DOHH2 (cell line): ENCODE results near the gene PRKD2.

Experiments
- H3F3A ChIP-seq: fragments of 200-600 bp; sonication (generic), shearing (Covaris generic); 2 replicates; pipeline ENCODE4 v1.6.0; 2016; ENCODE audit warnings: antibody characterized with exemption, mild to moderate bottlenecking; ENCODE audit not compliant: control insufficient read depth, insufficient read depth
- H3K27ac ChIP-seq: fragments of 200-600 bp; sonication (generic); 2 replicates; pipeline ENCODE4 v1.5.1; 2014; ENCODE audit warnings: low read depth, mild to moderate bottlenecking, low read length, moderate library complexity
- H3K27me3 ChIP-seq: fragments of 200-600 bp; sonication (generic); 2 replicates; pipeline ENCODE4 v1.6.1; 2014; ENCODE audit warnings: mild to moderate bottlenecking, low read length, mixed read lengths; ENCODE audit not compliant: control insufficient read depth
- H3K36me3 ChIP-seq: fragments of 200-600 bp; sonication (generic); 2 replicates; pipeline ENCODE4 v1.6.1; 2014; ENCODE audit warnings: mild to moderate bottlenecking, low read length, moderate library complexity, mixed read lengths; ENCODE audit not compliant: control insufficient read depth
- H3K4me1 ChIP-seq: fragments of 200-600 bp; sonication (generic); 2 replicates; pipeline ENCODE4 v1.6.1; 2014; ENCODE audit warnings: mild to moderate bottlenecking, low read length, mixed read lengths; ENCODE audit not compliant: control insufficient read depth
- H3K4me2 ChIP-seq: fragments of 200-600 bp; sonication (generic); 2 replicates; pipeline ENCODE4 v1.6.0; 2014; ENCODE audit warnings: mild to moderate bottlenecking, low read length, moderate library complexity
- H3K4me3 ChIP-seq: fragments of 200-600 bp; sonication (generic); 2 replicates; pipeline ENCODE4 v1.5.1; 2014; ENCODE audit warnings: mild to moderate bottlenecking, low read length, mixed read lengths
- H3K79me2 ChIP-seq: fragments of 200-600 bp; sonication (generic); 2 replicates; pipeline ENCODE4 v1.6.1; 2014; ENCODE audit warnings: mild to moderate bottlenecking, low read length, mixed read lengths; ENCODE audit not compliant: control insufficient read depth
- H3K9me2 ChIP-seq: fragments of 200-600 bp; sonication (generic); replicated peaks from 2 replicates; pipeline ENCODE4 v1.6.1; 2014; ENCODE audit warnings: mild to moderate bottlenecking, low read length, mixed read lengths; ENCODE audit not compliant: control insufficient read depth
- H3K9me3 ChIP-seq: fragments of 200-600 bp; sonication (generic); 2 replicates; pipeline ENCODE4 v1.6.1; 2014; ENCODE audit warnings: antibody characterized with exemption, low read length, mixed read lengths; ENCODE audit not compliant: control insufficient read depth, insufficient read depth
- H4K20me1 ChIP-seq: fragments of 200-600 bp; sonication (generic); 2 replicates; pipeline ENCODE4 v1.6.0; 2014; ENCODE audit warnings: low read depth, mild to moderate bottlenecking, antibody characterized with exemption, low read length, moderate library complexity; ENCODE audit not compliant: control insufficient read depth, insufficient read depth
- CTCF ChIP-seq: fragments of 200-600 bp; sonication (generic); IDR thresholded peaks from one replicate; pipeline ENCODE4 v1.5.1; 2014; ENCODE audit warnings: antibody characterized with exemption, mild to moderate bottlenecking, low read depth, low read length; ENCODE audit not compliant: poor library complexity, severe bottlenecking
- EZH2phosphoT487 ChIP-seq: fragments of 200-600 bp; sonication (generic); IDR thresholded peaks from 2 replicates; pipeline ENCODE4 v1.6.1; 2017; ENCODE audit warnings: borderline replicate concordance, mild to moderate bottlenecking, antibody characterized with exemption, low read length, moderate library complexity, mixed read lengths

Gene PRKD2

GRCh38 chr19:46732172-46732938, 15.4 kb upstream of the PRKD2 start:
- no peaks in the 10 kb centered on the region for H3K27me3 ChIP-seq
- H3K9me2 ChIP-seq: no peaks in the 10 kb centered on the region
- H3K27ac ChIP-seq: no peak overlapping the region
- no peaks in the 10 kb centered on the region for H3F3A ChIP-seq
- H3K4me2 ChIP-seq: no peak overlapping the region
- H3K4me3 ChIP-seq: no peak overlapping the region
- peaks cover 76% of the 10 kb centered on the region for H3K36me3 ChIP-seq
- H3K4me1 ChIP-seq: peaks cover 5% of the 10 kb centered on the region; the same call in 1 of the 2 replicates
- peaks cover 10% of the 10 kb centered on the region; the same call in 1 of the 2 replicates for H4K20me1 ChIP-seq
- H3K9me3 ChIP-seq: no peaks in the 10 kb centered on the region
- H3K79me2 ChIP-seq: peaks cover 48% of the 10 kb centered on the region
- no peak for TF ChIP-seq EZH2phosphoT487
- no peak for TF ChIP-seq CTCF

- Histone ChIP-seq H3K79me2 (peaks cover 43% of the 10 kb centered on the region), H4K20me1 (peaks cover 10% of the 10 kb centered on the region; the same call in 1 of the 2 replicates), H3K9me2 (no peaks in the 10 kb centered on the region), H3K27ac (no peak overlapping the region), H3K4me1 (peaks cover 5% of the 10 kb centered on the region; the same call in 1 of the 2 replicates), H3K36me3 (peaks cover 77% of the 10 kb centered on the region), H3K9me3 (no peaks in the 10 kb centered on the region), H3K27me3 (no peaks in the 10 kb centered on the region), H3K4me3 (no peak overlapping the region), H3F3A (no peaks in the 10 kb centered on the region), H3K4me2 (no peak overlapping the region)
- no peak for TF ChIP-seq EZH2phosphoT487
- TF ChIP-seq CTCF: no peak
These were observed 14.7 kb upstream of the PRKD2 start for GRCh38 chr19:46731584-46731983.

DNA sequence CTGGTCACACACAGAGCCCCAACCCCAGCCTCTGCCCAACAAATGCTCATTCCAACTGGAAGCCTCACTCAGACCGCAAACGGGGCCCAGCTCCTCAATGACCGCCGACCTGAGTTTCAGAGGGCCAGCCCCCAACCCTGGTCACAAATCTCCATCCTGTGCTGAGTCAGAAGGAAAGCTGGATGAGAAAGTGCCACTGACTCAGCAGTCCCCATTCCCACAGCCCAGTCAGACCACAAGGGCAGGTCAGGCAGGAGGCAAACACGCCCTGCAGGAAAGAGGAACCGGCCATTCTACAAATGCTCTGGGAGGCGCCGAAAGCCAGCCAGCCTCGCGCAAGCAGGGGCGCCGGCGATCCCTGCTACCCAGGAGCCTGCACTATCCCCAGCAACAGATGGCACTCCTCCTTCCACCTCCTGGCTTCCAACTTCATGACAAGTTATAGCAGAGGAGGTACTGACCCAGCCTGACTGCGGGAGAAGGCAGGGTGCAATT, 14.1 kb upstream of the PRKD2 start:
- Histone ChIP-seq H3K36me3 (peaks cover 80% of the 10 kb centered on the region), H3K4me2 (no peak overlapping the region), H4K20me1 (peaks cover 10% of the 10 kb centered on the region; the same call in 1 of the 2 replicates), H3K27me3 (no peaks in the 10 kb centered on the region), H3K4me3 (no peak overlapping the region), H3K9me3 (no peaks in the 10 kb centered on the region), H3K79me2 (peaks cover 42% of the 10 kb centered on the region), H3F3A (no peaks in the 10 kb centered on the region), H3K4me1 (peaks cover 5% of the 10 kb centered on the region; the same call in 1 of the 2 replicates), H3K27ac (no peak overlapping the region), H3K9me2 (no peaks in the 10 kb centered on the region)
- no peak for TF ChIP-seq CTCF
- TF ChIP-seq EZH2phosphoT487: no peak
